GM12891 (cell line): Measurements from ENCODE around the gene CTDSPL.

Source experiments
- PAX5 ChIP-seq: IDR thresholded peaks from 2 replicates; pipeline ENCODE4 v1.6.1; 2011; ENCODE audit warnings: low read length, moderate library complexity, mild to moderate bottlenecking; ENCODE audit not compliant: insufficient read depth, severe bottlenecking
- POLR2A ChIP-seq: IDR thresholded peaks from 2 replicates; pipeline ENCODE4 v1.6.1; 2011; ENCODE audit warnings: low read depth, low read length, control low read depth
- POLR2AphosphoS5 ChIP-seq: IDR thresholded peaks from 2 replicates; pipeline ENCODE4 v1.6.1; 2011; ENCODE audit warnings: low read depth, low read length, control low read depth
- SPI1 ChIP-seq: IDR thresholded peaks from 2 replicates; pipeline ENCODE4 v1.6.1; 2011; ENCODE audit warnings: low read depth, low read length, control low read depth

DNA sequence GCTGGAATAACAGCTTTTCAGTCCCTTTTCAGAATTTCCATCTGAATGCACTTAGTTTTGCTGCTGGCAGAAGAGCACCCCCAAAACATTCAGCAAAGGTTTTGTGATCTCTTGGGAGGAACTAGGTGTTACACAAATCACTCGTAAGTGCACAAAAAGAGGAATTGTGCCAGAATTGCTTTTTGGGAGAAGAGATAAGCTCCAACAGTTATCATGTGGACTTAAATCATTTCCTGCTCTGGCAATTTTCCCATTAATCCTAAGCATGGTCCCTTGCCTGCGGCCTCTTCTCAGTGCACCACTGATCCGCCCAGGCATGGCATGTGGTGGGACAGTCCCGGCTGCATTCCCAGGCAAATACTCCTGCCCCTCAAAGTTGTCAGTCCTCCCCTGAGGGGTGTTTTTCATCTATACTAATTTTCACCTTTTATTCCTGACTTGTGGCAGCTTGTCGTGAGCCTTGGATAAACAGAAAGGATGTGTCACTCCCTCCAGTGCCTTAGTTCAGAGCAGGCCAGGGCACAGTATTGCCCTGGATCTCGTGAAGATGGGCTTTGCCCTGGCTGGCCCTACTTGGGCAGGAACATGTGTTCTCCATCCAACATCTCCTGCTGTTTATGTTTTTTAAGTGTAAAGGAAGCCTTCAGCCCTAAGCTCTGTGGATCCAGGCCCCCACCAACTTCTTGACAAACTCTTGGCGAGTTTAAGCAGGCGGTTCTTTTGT, 84.3 kb downstream of the CTDSPL start:
- TF ChIP-seq POLR2A (no peak), POLR2AphosphoS5 (no peak), SPI1 (no peak), PAX5 (no peak)
